ENCODE measurements around the gene RAP1B.

The RAP1B gene

GRCh38 chr12:68614105-68614679, 3.5 kb downstream of the RAP1B start:
- no peak for DNase-seq (ENCODE audit: low read depth)
- H3K4me3 ChIP-seq (ENCODE audit: low read length): no peak overlapping the region

GRCh38 chr12:68614769-68615168, 4.1 kb downstream of the RAP1B start:
- no peak for DNase-seq (ENCODE audit: low read depth)
- no peak for TF ChIP-seq CTCF (conservative IDR thresholded peaks at IDR 0.05; ENCODE audit: low read depth, low read length)
- H3K4me3 ChIP-seq (ENCODE audit: low read length): no peak overlapping the region

More at GRCh38 chr12:68614105-68614679, 3.5 kb downstream of the RAP1B start:
- TF ChIP-seq CTCF (conservative IDR thresholded peaks at IDR 0.05; ENCODE audit: low read depth, low read length): no peak

- no peak for TF ChIP-seq CTCF (conservative IDR thresholded peaks at IDR 0.05; ENCODE audit: low read depth, low read length)
- no peak for DNase-seq (ENCODE audit: low read depth)
- no peak overlapping the region for H3K4me3 ChIP-seq (ENCODE audit: low read length)
Measured at GRCh38 chr12:68617160-68617926, 6.6 kb downstream of the RAP1B start.

GRCh38 chr12:68619541-68619940, 8.8 kb downstream of the RAP1B start:
- no peak for DNase-seq (ENCODE audit: low read depth)
- no peak overlapping the region for H3K4me3 ChIP-seq (ENCODE audit: low read length)
- no peak for TF ChIP-seq CTCF (conservative IDR thresholded peaks at IDR 0.05; ENCODE audit: low read depth, low read length)

GRCh38 chr12:68620519-68621471, 10.1 kb downstream of the RAP1B start:
- no peak overlapping the region for H3K4me3 ChIP-seq (ENCODE audit: low read length)
- no peak for TF ChIP-seq CTCF (conservative IDR thresholded peaks at IDR 0.05; ENCODE audit: low read depth, low read length)
- DNase-seq (ENCODE audit: low read depth): no peak

- no peak for DNase-seq (ENCODE audit: low read depth)
- H3K4me3 ChIP-seq (ENCODE audit: low read length): no peak overlapping the region
- no peak for TF ChIP-seq CTCF (conservative IDR thresholded peaks at IDR 0.05; ENCODE audit: low read depth, low read length)
Measured at GRCh38 chr12:68621472-68622081, 10.9 kb downstream of the RAP1B start.
